Body of pancreas (tissue), 4 donors: ENCODE results near the gene PAK4. TPM values are rescaled to one million over a fixed set of nuclear protein-coding genes. Genes with fewer than 3 reads are reported as not detected.

ENCODE experiments used
- ATAC-seq: fragments of 150-250 bp; one replicate; pipeline ENCODE4 v1.9.1; 2016
- DNase-seq, 4 donors: peaks; one replicate each; pipeline ENCODE4 v3.0.0-alpha.2; 2019
- H3K27ac ChIP-seq, 4 donors: fragments of 200-600 bp; sonication (generic); 1 replicate in 3 of 4; 2 replicates in 1 of 4; pipeline versions ENCODE4 v1.5.1 to v1.6.1; 2016 to 2019; ENCODE audit warnings: mild to moderate bottlenecking in 1 of 4, mixed read lengths in 1 of 4, moderate library complexity in 1 of 4
- H3K27me3 ChIP-seq, 2 donors: fragments of 200-600 bp; sonication (generic); one replicate each; pipeline ENCODE4 v1.6.0; 2016; ENCODE audit warnings: mild to moderate bottlenecking in 1 of 2
- H3K36me3 ChIP-seq, 2 donors: fragments of 200-600 bp; sonication (generic); replicated peaks in 1 of 2; 2 replicates each; pipeline ENCODE4 v1.5.1; 2016; ENCODE audit warnings: low read depth in 2 of 2; ENCODE audit not compliant: insufficient read depth in 1 of 2
- H3K4me1 ChIP-seq: fragments of 200-600 bp; sonication (generic); one replicate; pipeline ENCODE4 v1.6.0; 2016
- H3K4me3 ChIP-seq, 2 donors: fragments of 200-600 bp; sonication (generic); 1 replicate in 1 of 2; 2 replicates in 1 of 2; pipeline ENCODE4 v1.5.1; 2016 to 2019
- H3K9me3 ChIP-seq, 3 donors: fragments of 200-600 bp; sonication (generic); 1 replicate in 2 of 3; 2 replicates in 1 of 3; pipeline ENCODE4 v1.5.1; 2016
- CTCF ChIP-seq, 7 experiments: fragments of 450-650 bp in 4 of 7; fragments of 200-600 bp in 3 of 7; sonication (generic) in 3 of 7; IDR thresholded peaks; one replicate each; pipeline ENCODE4 v1.5.1; 2016 to 2019; ENCODE audit warnings: antibody characterized with exemption in 7 of 7
- POLR2A ChIP-seq, 3 donors: fragments of 450-650 bp; IDR thresholded peaks; one replicate each; pipeline ENCODE4 v1.6.1; 2016; ENCODE audit warnings: antibody characterized with exemption in 3 of 3, mild to moderate bottlenecking in 2 of 3
- WGBS, 2 donors: methylation state at CpG; one replicate each; pipeline ENCODE4 v1.1.5; 2017; 5-methylcytosine and 5-hydroxymethylcytosine counted together
- intact Hi-C: fragments of 100-400 bp; cut with DNase I; formaldehyde crosslinking; loops from one replicate; pipeline ENCODE4 v1.15.1; 2023
- total RNA-seq, 2 donors: library from RNA; depleted of rRNA; stranded (reverse); fragments of >200 nt; gene quantifications; one replicate each; pipeline ENCODE4 v1.1.0, GENCODE V29; 2016

The PAK4 gene
- total RNA-seq, 2 donors from 2014 or later = 18.9 to 40.2 TPM

- H3K9me3 ChIP-seq = no peaks in the 10 kb centered on the region
- no peaks in the 10 kb centered on the region for H3K4me1 ChIP-seq
- DNase-seq (no peak), ATAC-seq (no peak)
- intact Hi-C loops = no loop called here
- TF ChIP-seq POLR2A (IDR thresholded peaks at IDR 0.05) (no peak), CTCF (IDR thresholded peaks at IDR 0.05) (no peak)
- no peaks in the 10 kb centered on the region for H3K27me3 ChIP-seq
- no peak overlapping the region for H3K27ac ChIP-seq
- 50 to 60% methylated on average over 4 of the region's 4 CpGs for WGBS, 2 donors
- H3K36me3 ChIP-seq = no peaks in the 10 kb centered on the region
- H3K4me3 ChIP-seq = no peak overlapping the region
Measured at GRCh38 chr19:39223703-39224279, 98.2 kb downstream of the PAK4 start.

GRCh38 chr19:39224910-39225309, 99.3 kb downstream of the PAK4 start:
- TF ChIP-seq CTCF (IDR thresholded peaks at IDR 0.05) (no peak), POLR2A (IDR thresholded peaks at IDR 0.05) (no peak)
- ATAC-seq = no peak
- Histone ChIP-seq H3K4me3 (no peak overlapping the region), H3K36me3 (no peaks in the 10 kb centered on the region), H3K9me3 (no peaks in the 10 kb centered on the region), H3K4me1 (no peaks in the 10 kb centered on the region), H3K27ac (no peak overlapping the region), H3K27me3 (no peaks in the 10 kb centered on the region)
- intact Hi-C loops = no loop called here
- no peak for DNase-seq
- 59 to 75% methylated on average over 3 of the region's 3 CpGs for WGBS, 2 donors

Other genes starting within 250 kb of the PAK4 start
- 10 to 100 TPM in 1 of 2 donors, 1 to 10 TPM in 1; 6.9 to 13.7 TPM for gene RINL, start 247.5 kb upstream of the PAK4 start, total RNA-seq
- gene SIRT2, start 226.2 kb upstream of the PAK4 start, total RNA-seq = 10 to 100 TPM; 33.2 to 39.6 TPM
- gene NFKBIB, start 225.8 kb upstream of the PAK4 start, total RNA-seq = 10 to 100 TPM in 1 of 2 donors, 1 to 10 TPM in 1; 7.8 to 28.3 TPM
- gene CCER2, start 213.6 kb upstream of the PAK4 start, total RNA-seq = not detected
- 10 to 100 TPM; 25.2 to 34.6 TPM for gene SARS2, start 195.0 kb upstream of the PAK4 start, total RNA-seq
- gene MRPS12, start 194.8 kb upstream of the PAK4 start, total RNA-seq = 10 to 100 TPM; 16.6 to 16.8 TPM
- 10 to 100 TPM; 18.8 to 25.2 TPM for gene FBXO17, start 150.0 kb upstream of the PAK4 start, total RNA-seq
- gene FBXO27, start 93.2 kb upstream of the PAK4 start, total RNA-seq = 1 to 10 TPM in 1 of 2 donors, under 1 TPM in 1; 0.52 to 4.3 TPM
- not detected for gene ACP7, start 41.4 kb upstream of the PAK4 start, total RNA-seq
- 1 to 10 TPM in 1 of 2 donors, under 1 TPM in 1; 0.66 to 7.8 TPM for gene NCCRP1, start 71.2 kb downstream of the PAK4 start, total RNA-seq
- 1,000 to 10,000 TPM; 2,614 to 5,793 TPM for gene SYCN, start 78.5 kb downstream of the PAK4 start, total RNA-seq
- not detected for gene IFNL3, start 119.2 kb downstream of the PAK4 start, total RNA-seq
- gene IFNL4, start 123.1 kb downstream of the PAK4 start, total RNA-seq = not detected
- not detected for gene IFNL2, start 142.6 kb downstream of the PAK4 start, total RNA-seq
- not detected for gene IFNL1, start 170.6 kb downstream of the PAK4 start, total RNA-seq
- gene LRFN1, start 195.1 kb downstream of the PAK4 start, total RNA-seq = 1 to 10 TPM; 2.0 to 5.7 TPM
- gene GMFG, start 210.3 kb downstream of the PAK4 start, total RNA-seq = 1 to 10 TPM; 1.3 to 6.0 TPM
- 10 to 100 TPM; 41.5 to 77.8 TPM for gene SAMD4B, start 216.6 kb downstream of the PAK4 start, total RNA-seq